ENCODE measurements around the gene CHCHD6.
A peak's percentile ranks its signal among the peaks of the same experiment; 100 is the strongest.

Gene CHCHD6

GRCh38 chr3:126849768-126850167 lies 145.7 kb downstream of the CHCHD6 start:
- no peak for TF ChIP-seq CTCF (IDR thresholded peaks at IDR 0.05)
- Mint-ChIP-seq H3K9me3 (no peaks in the 10 kb centered on the region), H3K27ac (no peak overlapping the region), H3K27me3 (ENCODE audit: low read depth, poor library complexity) (peaks cover 7% of the 10 kb centered on the region), H3K4me3 (no peak overlapping the region), H3K4me1 (peaks cover 34% of the 10 kb centered on the region), H3K36me3 (ENCODE audit: low read depth) (no peaks in the 10 kb centered on the region)
- no peak for DNase-seq

DNA sequence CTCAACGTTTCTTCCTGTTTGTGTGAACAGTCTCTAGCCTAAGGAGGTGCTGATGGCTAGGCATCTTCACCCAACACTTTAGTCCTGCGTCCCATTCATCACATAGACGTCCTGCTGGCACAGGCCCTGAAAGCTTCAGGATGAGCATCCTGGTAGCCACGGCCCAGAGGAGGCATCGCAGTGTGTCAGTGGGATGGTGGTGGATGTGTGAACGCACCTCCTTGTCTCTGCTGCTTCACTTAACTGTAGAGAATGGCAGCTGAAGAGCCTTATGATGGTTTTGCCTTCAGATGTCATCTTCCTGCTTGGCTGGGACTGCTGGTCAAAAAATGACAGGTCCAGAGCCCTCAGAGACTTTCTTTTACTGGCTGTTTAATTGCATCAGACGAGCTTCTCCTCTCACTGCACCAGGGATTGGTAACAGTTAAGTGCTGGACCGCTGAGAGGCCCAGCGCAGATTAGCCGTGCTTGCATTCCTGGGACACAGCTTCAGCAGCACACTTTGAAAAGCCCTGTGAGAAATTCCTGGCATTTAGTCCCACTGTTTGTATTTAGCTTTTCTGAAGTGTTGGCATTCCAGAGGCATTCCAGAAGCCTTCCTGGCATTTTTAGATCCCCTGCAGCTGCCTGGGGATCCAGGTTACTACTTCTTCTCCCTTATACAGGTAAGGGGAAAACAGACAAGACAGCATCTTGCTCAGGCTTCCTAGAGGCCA lies 146.5 kb downstream of the CHCHD6 start:
- peak overlapping the region; percentile 21 for H3K27ac Mint-ChIP-seq

GRCh38 chr3:126851382-126851781 lies 147.3 kb downstream of the CHCHD6 start:
- peaks cover 3% of the 10 kb centered on the region for H3K27me3 Mint-ChIP-seq (ENCODE audit: low read depth, poor library complexity)
- TF ChIP-seq CTCF (IDR thresholded peaks at IDR 0.05) = no peak
- H3K4me3 Mint-ChIP-seq = no peak overlapping the region
- no peaks in the 10 kb centered on the region for H3K9me3 Mint-ChIP-seq
- H3K4me1 Mint-ChIP-seq = peaks cover 34% of the 10 kb centered on the region
- no peaks in the 10 kb centered on the region for H3K36me3 Mint-ChIP-seq (ENCODE audit: low read depth)
- no peak for DNase-seq
- H3K27ac Mint-ChIP-seq = no peak overlapping the region

More for the DNA sequence above, 146.5 kb downstream of the CHCHD6 start:
- Mint-ChIP-seq H3K4me1 (peaks cover 34% of the 10 kb centered on the region), H3K9me3 (no peaks in the 10 kb centered on the region), H3K4me3 (no peak overlapping the region), H3K27me3 (ENCODE audit: low read depth, poor library complexity) (peaks cover 5% of the 10 kb centered on the region), H3K36me3 (ENCODE audit: low read depth) (no peaks in the 10 kb centered on the region)
- DNase-seq = peak; percentile 35
- no peak for TF ChIP-seq CTCF (IDR thresholded peaks at IDR 0.05)

DNA sequence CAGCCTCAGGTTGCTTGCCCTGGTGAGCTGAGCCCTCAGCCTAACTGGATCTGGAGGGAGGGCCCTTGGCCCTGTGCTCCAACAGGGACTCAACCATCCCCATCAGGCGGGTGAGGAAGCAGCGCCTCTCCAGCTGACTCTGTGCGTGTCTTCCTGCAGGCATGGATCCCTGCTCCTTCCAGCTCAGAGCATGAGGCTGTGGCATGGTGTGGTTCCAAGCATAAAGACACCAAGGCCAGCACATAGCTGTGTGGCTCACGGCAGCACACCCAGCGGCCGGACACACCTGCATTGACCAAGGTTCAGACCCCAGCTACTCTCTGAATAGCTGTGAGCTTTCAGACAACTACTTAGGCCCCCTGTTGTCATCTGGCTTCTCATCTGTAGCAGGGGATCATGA lies 147.9 kb downstream of the CHCHD6 start:
- H3K9me3 Mint-ChIP-seq = no peaks in the 10 kb centered on the region
- DNase-seq = no peak
- no peak for TF ChIP-seq CTCF (IDR thresholded peaks at IDR 0.05)
- H3K36me3 Mint-ChIP-seq (ENCODE audit: low read depth) = no peaks in the 10 kb centered on the region
- peaks cover 34% of the 10 kb centered on the region for H3K4me1 Mint-ChIP-seq
- H3K4me3 Mint-ChIP-seq = no peak overlapping the region
- H3K27me3 Mint-ChIP-seq (ENCODE audit: low read depth, poor library complexity) = peaks cover 3% of the 10 kb centered on the region
- H3K27ac Mint-ChIP-seq = no peak overlapping the region

DNA sequence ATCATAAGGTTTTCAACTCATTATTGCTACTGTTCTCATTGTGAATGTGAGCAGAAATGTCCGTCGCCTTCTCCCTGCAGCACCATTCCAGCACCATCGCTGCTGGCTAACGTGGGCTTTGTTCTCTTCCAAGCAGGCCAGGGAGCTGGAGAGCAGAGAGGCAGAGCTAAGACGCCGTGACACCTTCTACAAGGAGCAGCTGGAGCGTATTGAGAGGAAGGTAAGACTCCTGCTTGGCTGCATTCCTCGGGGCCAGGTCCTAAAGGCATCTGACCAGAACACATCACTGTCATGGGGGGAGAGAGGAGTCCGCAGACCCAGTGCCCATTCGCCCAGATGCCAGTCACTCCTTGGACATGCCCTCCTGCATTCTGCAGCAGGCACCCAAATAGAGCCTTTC lies 148.5 kb downstream of the CHCHD6 start:
- peaks cover 3% of the 10 kb centered on the region for H3K27me3 Mint-ChIP-seq (ENCODE audit: low read depth, poor library complexity)
- no peak overlapping the region for H3K4me3 Mint-ChIP-seq
- no peaks in the 10 kb centered on the region for H3K36me3 Mint-ChIP-seq (ENCODE audit: low read depth)
- H3K9me3 Mint-ChIP-seq = no peaks in the 10 kb centered on the region
- H3K27ac Mint-ChIP-seq = no peak overlapping the region
- no peak for DNase-seq
- peaks cover 34% of the 10 kb centered on the region for H3K4me1 Mint-ChIP-seq
- TF ChIP-seq CTCF (IDR thresholded peaks at IDR 0.05) = no peak

GRCh38 chr3:126854666-126855065 lies 150.6 kb downstream of the CHCHD6 start:
- H3K4me3 Mint-ChIP-seq = no peak overlapping the region
- peaks cover 34% of the 10 kb centered on the region for H3K4me1 Mint-ChIP-seq
- H3K9me3 Mint-ChIP-seq = no peaks in the 10 kb centered on the region
- peaks cover 3% of the 10 kb centered on the region for H3K27me3 Mint-ChIP-seq (ENCODE audit: low read depth, poor library complexity)
- no peak for TF ChIP-seq CTCF (IDR thresholded peaks at IDR 0.05)
- no peak overlapping the region for H3K27ac Mint-ChIP-seq
- H3K36me3 Mint-ChIP-seq (ENCODE audit: low read depth) = no peaks in the 10 kb centered on the region
- no peak for DNase-seq

Measured in nephron progenitor cell (in vitro differentiated cells).